Mesodermal cell (in vitro differentiated cells): ENCODE results near the gene TNIK.

Source experiments
- H3K27ac ChIP-seq: 2 replicates; pipeline ENCODE4 v1.7.0; 2013; ENCODE audit warnings: mild to moderate bottlenecking, low read depth, low read length, moderate library complexity; ENCODE audit not compliant: severe bottlenecking
- H3K36me3 ChIP-seq: 2 replicates; pipeline ENCODE4 v1.7.1; 2013; ENCODE audit warnings: mild to moderate bottlenecking, low read length, moderate library complexity; ENCODE audit not compliant: control insufficient read depth, insufficient read depth
- H3K4me1 ChIP-seq: one replicate; pipeline ENCODE4 v1.7.1; 2013; ENCODE audit warnings: mild to moderate bottlenecking, low read length; ENCODE audit not compliant: insufficient read depth, control insufficient read depth, poor library complexity, severe bottlenecking
- H3K4me3 ChIP-seq: 2 replicates; pipeline ENCODE4 v1.7.0; 2013; ENCODE audit warnings: low read length, control low read depth, mild to moderate bottlenecking; ENCODE audit not compliant: insufficient read depth, poor library complexity, severe bottlenecking; ENCODE audit errors: extremely low read depth
- H3K9me3 ChIP-seq: 2 replicates; pipeline ENCODE4 v1.7.1; 2013; ENCODE audit warnings: mild to moderate bottlenecking, low read length, moderate library complexity; ENCODE audit not compliant: control insufficient read depth
- WGBS, 2 experiments: methylation state at CpG; one replicate each; pipeline ENCODE4 v1.1.5; 2013; ENCODE audit warnings: missing lambda C conversion rate in 2 of 2; ENCODE audit not compliant: insufficient coverage in 2 of 2; 5-methylcytosine and 5-hydroxymethylcytosine counted together

Gene TNIK

DNA sequence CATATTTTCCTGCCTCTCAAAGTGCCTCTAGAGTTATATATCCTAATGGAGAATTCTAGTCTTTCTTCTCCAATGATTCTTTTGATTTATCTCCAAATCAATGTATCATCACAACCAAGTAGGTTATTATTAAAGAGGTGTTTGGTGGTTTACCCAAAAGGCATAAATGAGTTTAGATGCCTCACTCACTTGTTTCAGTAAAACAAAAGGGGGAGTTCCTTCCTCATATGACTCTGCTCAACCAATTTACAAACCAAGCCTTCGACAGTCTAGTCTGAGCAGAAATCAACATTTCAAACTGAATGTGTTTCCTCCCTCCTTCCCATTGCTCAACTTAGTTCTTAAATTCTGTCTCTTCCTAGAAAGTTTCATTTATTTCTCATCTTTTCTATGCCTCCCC is 116.5 kb downstream of the TNIK start:
- 100% methylated on average over 1 of the region's 1 CpG for WGBS, 2 experiments
- Histone ChIP-seq H3K4me3 (no peak overlapping the region), H3K27ac (no peak overlapping the region), H3K4me1 (peaks cover 19% of the 10 kb centered on the region), H3K36me3 (no peaks in the 10 kb centered on the region), H3K9me3 (no peaks in the 10 kb centered on the region)

DNA sequence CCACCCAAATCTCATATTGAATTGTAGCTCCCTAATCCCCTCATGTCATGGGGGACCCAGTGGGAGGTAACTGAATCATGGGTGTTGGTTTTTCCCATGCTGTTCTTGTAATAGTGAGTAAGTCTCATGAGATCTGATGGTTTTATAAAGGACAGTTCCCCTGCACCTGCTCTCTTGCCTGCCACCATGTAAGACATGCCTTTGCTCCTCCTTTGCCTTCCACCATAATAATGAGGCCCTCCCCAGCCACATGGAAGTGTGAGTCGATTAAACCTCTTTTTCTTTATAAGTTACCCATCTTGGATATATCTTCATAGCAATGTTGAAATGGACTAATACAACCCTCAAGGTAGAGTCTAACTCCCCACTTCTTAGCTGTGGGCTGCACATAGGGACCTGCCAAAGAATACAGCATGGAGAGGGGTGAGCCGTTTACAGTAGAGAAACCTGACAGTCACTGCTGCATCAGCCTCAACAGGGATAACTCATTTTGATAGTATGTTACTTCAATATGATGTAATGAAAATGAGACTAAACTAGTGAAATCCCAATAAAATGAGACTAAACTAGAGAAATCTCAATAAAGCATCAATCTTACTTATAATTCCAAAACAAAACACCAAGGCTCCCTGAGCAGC is 117.3 kb downstream of the TNIK start:
- no peak overlapping the region for H3K27ac ChIP-seq
- no peaks in the 10 kb centered on the region for H3K36me3 ChIP-seq
- no peak overlapping the region for H3K4me3 ChIP-seq
- H3K4me1 ChIP-seq = peaks cover 12% of the 10 kb centered on the region
- no peaks in the 10 kb centered on the region for H3K9me3 ChIP-seq
- 100% methylated on average over 1 of the region's 2 CpGs; no CpG with 5 or more reads in 1 of the 2 experiments for WGBS, 2 experiments

DNA sequence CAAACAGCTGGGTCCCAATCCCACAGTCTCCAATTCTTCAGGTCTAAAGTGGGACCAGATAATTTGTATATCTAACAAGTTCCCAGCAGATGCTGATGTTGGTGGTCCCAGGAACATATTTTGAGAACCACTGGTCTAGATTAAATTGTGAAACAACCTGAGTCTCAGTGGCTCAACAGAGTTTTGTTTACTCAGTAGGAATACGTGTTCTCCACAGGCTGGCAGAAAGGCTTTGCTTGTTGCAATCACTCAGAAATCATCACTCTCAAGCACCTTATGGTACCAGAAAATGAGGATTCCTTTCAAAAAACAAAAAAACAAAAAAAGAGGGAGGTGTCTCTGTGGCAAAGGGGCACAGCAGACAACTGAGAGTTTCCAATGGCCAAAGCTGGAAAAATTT is 118.0 kb downstream of the TNIK start:
- WGBS, 2 experiments = 100% methylated on average over 1 of the region's 1 CpG; no CpG with 5 or more reads in 1 of the 2 experiments
- Histone ChIP-seq H3K36me3 (no peaks in the 10 kb centered on the region), H3K27ac (no peak overlapping the region), H3K4me3 (no peak overlapping the region), H3K4me1 (peaks cover 5% of the 10 kb centered on the region), H3K9me3 (no peaks in the 10 kb centered on the region)

DNA sequence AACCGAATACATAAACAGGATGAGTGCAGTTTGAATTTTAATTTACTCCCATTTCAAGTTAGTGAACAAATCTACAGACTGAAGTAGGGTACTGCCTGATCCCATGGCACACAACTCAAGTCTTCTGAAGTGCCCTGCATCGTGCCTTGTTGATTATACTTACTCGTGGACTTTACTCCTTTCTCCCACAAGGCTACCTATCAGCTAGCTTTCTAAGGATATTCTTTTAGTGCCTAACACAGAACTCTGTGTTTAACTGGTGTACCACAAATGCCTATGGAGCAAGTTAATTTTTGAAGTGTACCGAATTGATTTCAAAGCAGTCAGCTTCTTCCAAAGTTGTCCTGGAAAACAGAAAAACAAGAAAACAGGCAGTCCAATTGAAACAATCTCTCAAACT is 119.8 kb downstream of the TNIK start:
- Histone ChIP-seq H3K4me1 (no peaks in the 10 kb centered on the region), H3K4me3 (no peak overlapping the region), H3K27ac (no peak overlapping the region), H3K9me3 (no peaks in the 10 kb centered on the region), H3K36me3 (no peaks in the 10 kb centered on the region)
- 93 to 100% methylated on average over 2 to 4 of the region's 4 CpGs for WGBS, 2 experiments

DNA sequence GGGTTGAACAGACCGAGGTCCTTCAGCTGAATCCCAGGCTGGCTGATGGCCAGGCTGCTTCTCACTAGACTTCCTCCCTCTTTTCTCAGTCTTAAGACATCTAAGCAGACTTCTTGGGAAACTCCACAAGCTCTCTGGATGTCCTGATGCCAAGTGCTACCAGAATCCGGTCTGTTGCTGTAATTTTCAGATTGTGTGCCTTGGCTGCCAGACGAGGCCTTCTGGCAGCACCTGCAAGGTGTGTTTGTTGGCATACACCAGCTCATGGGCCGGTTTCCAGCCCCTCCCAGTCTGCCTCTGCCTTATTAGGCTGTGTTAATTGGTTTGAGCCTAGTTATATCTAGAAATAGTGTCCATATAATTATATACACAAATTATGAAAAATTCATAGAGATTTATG is 120.6 kb downstream of the TNIK start:
- Histone ChIP-seq H3K27ac (no peak overlapping the region), H3K4me3 (no peak overlapping the region), H3K9me3 (no peaks in the 10 kb centered on the region), H3K36me3 (no peaks in the 10 kb centered on the region), H3K4me1 (no peaks in the 10 kb centered on the region)
- WGBS, 2 experiments = 91 to 100% methylated on average over 3 of the region's 4 CpGs

DNA sequence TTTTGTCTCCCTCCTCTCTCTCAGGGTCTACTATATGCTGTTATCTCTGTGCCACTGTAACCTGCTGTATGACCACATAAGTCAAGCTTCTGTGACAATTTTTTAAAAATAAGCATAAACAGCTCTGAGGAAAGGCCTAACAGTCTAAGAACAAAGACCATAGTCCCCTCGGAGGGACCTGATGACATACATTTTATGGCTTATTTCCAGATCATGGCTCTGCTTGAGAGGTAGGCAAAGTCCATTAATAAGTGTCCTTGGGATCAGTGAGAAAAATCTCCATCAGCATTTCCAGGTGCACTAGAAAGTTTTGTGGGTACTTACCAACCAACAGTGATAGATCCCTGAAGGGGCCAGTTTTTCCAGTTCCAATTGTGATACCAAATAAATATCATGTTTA is 123.8 kb downstream of the TNIK start:
- H3K27ac ChIP-seq = no peak overlapping the region
- no peaks in the 10 kb centered on the region for H3K4me1 ChIP-seq
- H3K4me3 ChIP-seq = no peak overlapping the region
- H3K9me3 ChIP-seq = no peaks in the 10 kb centered on the region
- WGBS, 2 experiments = 100% methylated on average over 1 of the region's 1 CpG; no CpG with 5 or more reads in 1 of the 2 experiments
- no peaks in the 10 kb centered on the region for H3K36me3 ChIP-seq

DNA sequence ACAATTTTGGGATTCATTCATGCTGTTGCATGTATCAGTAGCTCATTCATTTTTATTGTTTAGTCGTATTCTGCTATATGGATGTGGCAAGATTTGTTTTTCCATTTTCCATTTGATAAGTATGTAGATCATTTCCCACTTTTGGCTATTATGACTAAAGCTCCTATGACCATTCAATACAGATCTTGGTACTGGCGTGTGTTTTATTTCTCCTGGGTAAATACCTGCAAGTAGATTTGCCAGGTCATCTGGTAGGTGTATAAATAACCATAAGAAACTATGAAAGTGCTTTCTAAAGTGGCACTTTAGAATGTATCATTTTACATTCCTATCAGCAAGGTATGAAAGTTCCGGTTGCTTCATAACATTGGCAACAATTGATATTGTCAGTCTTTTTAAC is 124.6 kb downstream of the TNIK start:
- WGBS, 2 experiments = 100% methylated on average over 1 of the region's 3 CpGs
- Histone ChIP-seq H3K4me1 (no peaks in the 10 kb centered on the region), H3K4me3 (no peak overlapping the region), H3K27ac (no peak overlapping the region), H3K36me3 (no peaks in the 10 kb centered on the region), H3K9me3 (no peaks in the 10 kb centered on the region)

DNA sequence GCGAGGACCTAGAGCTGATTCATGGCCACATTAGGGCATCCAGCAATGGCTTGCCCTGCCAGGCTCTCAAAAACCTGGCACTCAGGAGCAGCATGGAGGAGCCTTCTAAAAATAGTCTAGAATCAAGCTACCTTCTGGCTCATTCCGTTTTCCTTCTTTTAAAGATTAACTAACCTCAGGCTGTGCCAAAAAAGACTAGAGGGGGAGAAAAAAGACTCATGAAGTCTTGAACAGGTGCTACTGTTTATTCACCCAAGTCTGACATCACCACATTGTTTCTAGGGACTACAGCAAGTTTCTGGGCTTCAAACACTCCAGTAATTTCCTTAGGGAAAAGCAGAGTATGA is 125.8 kb downstream of the TNIK start:
- 100% methylated on average over 1 to 2 of the region's 2 CpGs for WGBS, 2 experiments
- Histone ChIP-seq H3K36me3 (no peaks in the 10 kb centered on the region), H3K9me3 (no peaks in the 10 kb centered on the region), H3K4me1 (no peaks in the 10 kb centered on the region), H3K27ac (no peak overlapping the region), H3K4me3 (no peak overlapping the region)

DNA sequence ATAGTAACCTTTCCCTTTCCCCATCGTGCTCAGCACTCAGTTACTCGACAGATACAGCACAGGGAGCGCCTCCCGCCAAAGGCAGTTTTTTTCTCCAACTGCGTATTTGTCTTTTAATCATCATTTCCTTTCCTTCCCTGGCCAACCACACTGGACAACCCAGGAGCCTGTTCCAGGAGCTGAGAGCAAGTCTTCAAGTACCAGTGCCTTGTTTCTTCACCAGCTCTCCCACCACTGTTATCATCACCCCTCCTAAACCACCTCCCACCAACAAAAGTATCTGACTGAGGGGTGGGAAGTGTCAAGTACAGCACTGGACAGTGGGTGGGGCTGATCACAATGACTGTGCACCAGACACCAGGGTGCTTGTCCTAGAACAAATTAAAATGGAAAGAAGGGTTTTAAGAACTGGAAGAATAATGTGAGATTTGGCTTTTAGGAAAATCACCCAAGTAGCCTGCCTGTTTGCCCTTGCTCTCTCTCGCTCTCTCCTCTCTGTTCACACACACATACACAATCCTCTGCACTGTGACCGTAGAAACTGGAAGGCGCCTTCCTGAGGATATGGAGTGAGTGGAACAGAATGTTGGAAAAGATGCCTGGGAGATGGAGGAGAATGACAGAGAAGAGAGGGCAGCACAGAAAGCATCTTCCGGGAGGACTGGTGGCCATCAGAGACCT is 126.3 kb downstream of the TNIK start:
- Histone ChIP-seq H3K27ac (no peak overlapping the region), H3K9me3 (no peaks in the 10 kb centered on the region), H3K4me1 (peaks cover under 1% of the 10 kb centered on the region), H3K36me3 (no peaks in the 10 kb centered on the region), H3K4me3 (no peak overlapping the region)
- WGBS, 2 experiments = 95 to 100% methylated on average over 7 of the region's 9 CpGs

DNA sequence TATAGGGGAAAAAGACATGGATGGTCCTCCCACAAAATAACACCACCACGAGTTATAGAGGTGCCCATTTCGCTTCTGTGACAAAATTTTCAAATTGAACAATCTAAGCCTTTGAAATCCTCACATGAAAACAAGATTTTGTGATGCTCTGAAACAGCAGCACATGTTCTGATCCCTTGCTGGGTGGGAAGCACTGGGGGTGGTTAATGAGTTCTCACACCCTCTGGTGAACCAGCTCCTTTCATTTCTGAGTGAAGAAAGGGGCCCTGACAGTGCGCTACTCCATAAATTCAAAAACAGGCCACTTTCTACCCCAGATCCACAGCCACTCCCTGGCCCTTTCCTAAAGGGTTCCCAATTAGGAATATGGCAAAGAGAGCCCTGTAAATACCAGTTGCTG is 129.3 kb downstream of the TNIK start:
- Histone ChIP-seq H3K36me3 (no peaks in the 10 kb centered on the region), H3K9me3 (no peaks in the 10 kb centered on the region), H3K4me1 (peaks cover 4% of the 10 kb centered on the region), H3K27ac (no peak overlapping the region), H3K4me3 (no peak overlapping the region)
- 100% methylated on average over 1 of the region's 3 CpGs; no CpG with 5 or more reads in 1 of the 2 experiments for WGBS, 2 experiments

DNA sequence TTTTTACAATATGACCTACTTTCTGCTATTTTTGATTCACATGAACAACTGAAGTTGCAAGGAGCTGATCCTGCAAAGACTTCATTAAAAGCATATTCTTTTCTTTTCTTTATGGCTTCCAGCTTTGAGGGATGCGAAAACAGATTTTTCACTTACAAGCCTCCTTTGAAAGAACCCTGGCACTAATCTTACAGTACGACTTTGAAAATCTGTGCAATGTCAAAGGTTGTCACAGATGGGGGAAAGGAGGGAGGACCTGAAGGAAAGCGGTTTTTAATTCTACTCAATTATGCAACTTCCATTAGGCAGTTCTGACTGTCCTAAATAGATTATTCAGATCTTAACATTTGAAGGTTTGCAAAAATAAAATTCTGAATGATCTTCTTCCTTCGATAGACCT is 130.5 kb downstream of the TNIK start:
- WGBS, 2 experiments = 72 to 80% methylated on average over 1 to 3 of the region's 4 CpGs
- Histone ChIP-seq H3K4me1 (peaks cover 4% of the 10 kb centered on the region), H3K4me3 (no peak overlapping the region), H3K9me3 (no peaks in the 10 kb centered on the region), H3K36me3 (no peaks in the 10 kb centered on the region), H3K27ac (peak overlapping the region; percentile 30)
